ENCODE measurements around the gene KDM5B.

Gene KDM5B

DNA sequence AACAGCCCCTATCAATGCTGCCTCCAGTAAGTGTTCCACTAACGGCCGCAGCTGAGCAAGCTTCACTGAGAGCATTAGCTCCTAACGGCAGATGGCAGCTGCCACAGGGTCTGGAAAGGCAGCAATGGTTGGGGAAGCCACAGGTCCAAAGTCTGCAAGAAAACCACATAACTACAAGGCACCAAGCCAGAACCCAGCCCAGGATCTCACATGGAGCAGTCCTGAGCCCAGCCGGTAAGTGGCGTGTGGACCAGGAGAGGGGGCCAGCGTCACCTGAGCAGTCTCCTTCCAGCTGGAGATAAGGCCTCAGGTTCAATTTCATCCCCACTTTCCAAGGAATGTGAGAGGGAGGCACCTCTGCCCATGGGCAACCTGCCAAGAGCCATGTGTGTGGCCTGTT is 111.2 kb downstream of the KDM5B start:
- Histone ChIP-seq H3K9me3 (ENCODE audit: insufficient read depth, low read depth, low read length) (no peaks in the 10 kb centered on the region), H3K4me1 (ENCODE audit: insufficient read depth, low read length) (no peaks in the 10 kb centered on the region; the same call in 1 of the 2 replicates), H3K4me3 (ENCODE audit: low read length) (no peak overlapping the region), H3K9ac (ENCODE audit: low read depth, low read length) (no peak overlapping the region), H3K27me3 (ENCODE audit: insufficient read depth, low read length) (no peaks in the 10 kb centered on the region), H3K36me3 (ENCODE audit: insufficient read depth, low read length) (no peaks in the 10 kb centered on the region), H3K27ac (ENCODE audit: low read depth, low read length) (no peak overlapping the region)
- 85% methylated on average over 6 of the region's 6 CpGs for WGBS

DNA sequence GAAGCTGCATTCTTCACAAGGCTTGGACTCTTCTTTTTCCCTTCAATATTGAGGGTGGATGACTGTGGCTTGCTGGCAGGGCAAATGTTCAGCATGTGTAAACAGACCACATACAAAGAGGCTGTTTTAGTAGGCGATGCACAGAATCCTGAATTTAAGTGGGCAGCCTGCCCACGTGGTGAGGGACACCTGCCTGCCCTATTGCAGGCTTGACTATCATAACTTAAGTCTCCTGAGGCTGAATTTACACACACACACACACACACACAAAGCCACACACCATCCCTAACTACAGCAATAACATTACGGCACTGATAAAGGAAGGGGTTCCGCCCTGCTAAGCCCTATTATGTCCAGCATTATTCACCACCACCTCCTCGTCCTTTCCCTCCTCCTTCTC is 113.9 kb downstream of the KDM5B start:
- Histone ChIP-seq H3K27ac (ENCODE audit: low read depth, low read length) (no peak overlapping the region), H3K4me1 (ENCODE audit: insufficient read depth, low read length) (no peaks in the 10 kb centered on the region), H3K36me3 (ENCODE audit: insufficient read depth, low read length) (no peaks in the 10 kb centered on the region), H3K9me3 (ENCODE audit: insufficient read depth, low read depth, low read length) (no peaks in the 10 kb centered on the region), H3K9ac (ENCODE audit: low read depth, low read length) (no peak overlapping the region), H3K4me3 (ENCODE audit: low read length) (no peak overlapping the region), H3K27me3 (ENCODE audit: insufficient read depth, low read length) (no peaks in the 10 kb centered on the region)
- 68% methylated on average over 5 of the region's 5 CpGs for WGBS

DNA sequence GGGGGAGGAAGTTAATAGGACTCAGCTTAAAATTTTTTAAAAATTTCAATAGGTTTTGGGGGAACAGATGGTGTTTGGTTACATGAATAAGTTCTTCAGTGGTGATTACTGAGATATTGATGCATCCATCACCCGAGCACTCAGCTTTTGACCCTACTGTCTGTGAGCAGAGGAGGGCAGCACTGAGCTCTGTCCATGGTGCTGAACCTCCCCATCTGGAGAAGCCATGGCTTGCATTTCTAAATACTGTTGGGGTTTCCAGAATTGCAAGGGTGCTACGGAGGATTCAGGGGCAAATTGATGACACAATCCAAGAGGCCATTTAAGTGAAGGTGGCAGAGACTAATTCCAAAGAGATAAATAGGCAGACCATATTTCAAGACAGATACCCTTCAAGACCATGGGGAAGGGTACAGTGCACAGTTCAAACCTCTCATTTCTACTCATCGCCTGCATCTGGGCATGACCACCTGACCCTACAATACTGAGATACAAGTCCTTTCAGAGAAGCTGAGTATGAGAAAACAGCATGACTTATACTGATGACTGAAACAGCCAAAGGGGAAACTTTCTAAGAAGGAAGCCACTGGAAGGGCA is 115.2 kb downstream of the KDM5B start:
- no peak overlapping the region for H3K4me3 ChIP-seq (ENCODE audit: low read length)

DNA sequence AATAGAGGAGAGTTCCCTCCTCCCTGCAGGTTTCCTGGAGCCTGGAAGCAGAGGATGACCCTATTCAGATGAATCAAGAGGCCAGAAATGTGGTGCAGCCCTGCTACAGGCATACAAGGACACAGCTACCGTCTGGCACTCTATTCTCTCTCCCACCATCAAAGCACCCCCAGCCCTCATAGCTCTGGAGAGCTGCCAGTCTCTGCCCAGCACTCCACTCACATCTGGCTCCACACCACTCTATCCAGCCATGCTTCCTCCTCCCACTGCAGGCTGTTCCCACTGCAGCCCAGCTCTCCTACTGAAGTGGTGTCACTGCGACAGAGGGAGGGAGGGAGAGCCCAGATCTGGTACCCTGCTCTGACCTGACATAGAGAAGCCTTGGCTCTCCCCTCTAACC is 116.4 kb downstream of the KDM5B start:
- H3K27ac ChIP-seq (ENCODE audit: low read depth, low read length), result no peak overlapping the region
- H3K4me3 ChIP-seq (ENCODE audit: low read length), result no peak overlapping the region
- no peaks in the 10 kb centered on the region for H3K36me3 ChIP-seq (ENCODE audit: insufficient read depth, low read length)
- no peaks in the 10 kb centered on the region for H3K27me3 ChIP-seq (ENCODE audit: insufficient read depth, low read length)
- no peak overlapping the region for H3K9ac ChIP-seq (ENCODE audit: low read depth, low read length)
- no peaks in the 10 kb centered on the region for H3K4me1 ChIP-seq (ENCODE audit: insufficient read depth, low read length)
- 63% methylated on average over 2 of the region's 2 CpGs for WGBS
- H3K9me3 ChIP-seq (ENCODE audit: insufficient read depth, low read depth, low read length), result no peaks in the 10 kb centered on the region

More for the DNA sequence above, 115.2 kb downstream of the KDM5B start:
- Histone ChIP-seq H3K27me3 (ENCODE audit: insufficient read depth, low read length) (no peaks in the 10 kb centered on the region), H3K4me1 (ENCODE audit: insufficient read depth, low read length) (no peaks in the 10 kb centered on the region), H3K27ac (ENCODE audit: low read depth, low read length) (no peak overlapping the region), H3K9ac (ENCODE audit: low read depth, low read length) (no peak overlapping the region), H3K9me3 (ENCODE audit: insufficient read depth, low read depth, low read length) (no peaks in the 10 kb centered on the region), H3K36me3 (ENCODE audit: insufficient read depth, low read length) (no peaks in the 10 kb centered on the region)
- WGBS, result 56% methylated on average over 3 of the region's 3 CpGs

DNA sequence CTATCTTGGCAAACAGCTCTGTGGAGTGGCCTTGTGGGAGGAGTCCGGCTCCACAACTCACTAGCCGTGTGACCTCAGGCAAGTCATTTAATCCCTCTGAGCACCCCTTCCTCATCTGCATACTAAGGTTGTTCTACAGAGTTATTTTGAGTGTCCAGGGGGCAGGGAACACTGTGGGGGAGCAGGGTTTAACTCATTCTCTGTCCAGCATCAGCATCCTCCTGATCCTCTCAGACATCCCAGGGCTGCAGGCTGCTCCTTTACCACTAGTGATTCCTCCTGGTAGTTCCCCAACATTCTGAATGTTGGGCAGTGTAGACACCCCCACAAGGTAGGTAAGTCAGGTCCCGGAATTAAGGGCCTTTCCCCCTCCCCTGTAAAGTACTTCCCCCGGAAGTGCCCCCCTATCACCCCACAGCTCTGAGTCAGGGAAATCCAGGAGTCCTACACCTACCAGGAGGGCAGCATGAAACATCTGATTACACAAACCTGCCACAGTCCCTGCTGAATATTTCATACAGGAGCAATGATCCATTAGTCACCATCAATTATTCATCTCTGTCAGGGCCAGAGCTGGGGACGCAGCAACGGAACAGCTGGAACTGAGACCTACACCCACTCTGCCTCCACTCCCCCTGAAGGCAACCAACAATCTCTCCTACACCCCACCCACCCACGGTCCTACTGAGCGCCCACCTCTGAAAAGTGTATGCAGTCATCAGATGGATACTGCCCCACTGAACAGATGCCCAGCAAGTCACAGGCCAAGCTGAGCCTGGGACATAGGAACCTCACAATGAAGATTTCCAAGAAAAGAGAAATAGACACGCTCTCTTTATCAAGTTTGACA is 118.5 kb downstream of the KDM5B start:
- H3K36me3 ChIP-seq (ENCODE audit: insufficient read depth, low read length), result no peaks in the 10 kb centered on the region
- H3K4me1 ChIP-seq (ENCODE audit: insufficient read depth, low read length), result no peaks in the 10 kb centered on the region
- H3K9ac ChIP-seq (ENCODE audit: low read depth, low read length), result no peak overlapping the region
- no peak overlapping the region for H3K27ac ChIP-seq (ENCODE audit: low read depth, low read length)
- H3K27me3 ChIP-seq (ENCODE audit: insufficient read depth, low read length), result no peaks in the 10 kb centered on the region
- H3K9me3 ChIP-seq (ENCODE audit: insufficient read depth, low read depth, low read length), result no peaks in the 10 kb centered on the region
- no peak overlapping the region for H3K4me3 ChIP-seq (ENCODE audit: low read length)
- WGBS, result 82% methylated on average over 9 of the region's 9 CpGs

DNA sequence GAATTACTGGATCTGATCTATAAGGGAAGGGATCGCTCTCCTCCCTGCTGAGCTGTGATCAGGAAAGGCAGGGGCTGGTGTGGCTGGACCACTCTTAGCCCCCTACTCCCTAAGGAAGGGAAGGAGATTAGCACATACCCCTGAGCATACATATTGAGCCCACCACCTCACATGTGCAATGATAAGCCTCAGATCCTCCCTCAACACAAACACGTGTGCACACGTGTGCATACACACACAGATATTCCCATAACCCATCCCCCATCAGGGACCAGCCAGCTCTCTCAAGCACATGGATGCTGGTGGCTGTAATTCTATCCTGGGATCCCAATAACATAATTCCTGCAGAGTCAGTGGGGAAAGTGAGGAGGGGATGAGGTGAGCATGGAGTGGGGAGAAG is 119.1 kb downstream of the KDM5B start:
- no peaks in the 10 kb centered on the region for H3K27me3 ChIP-seq (ENCODE audit: insufficient read depth, low read length)
- 55% methylated on average over 3 of the region's 3 CpGs for WGBS
- H3K4me1 ChIP-seq (ENCODE audit: insufficient read depth, low read length), result no peaks in the 10 kb centered on the region
- H3K4me3 ChIP-seq (ENCODE audit: low read length), result no peak overlapping the region
- no peak overlapping the region for H3K9ac ChIP-seq (ENCODE audit: low read depth, low read length)
- no peak overlapping the region for H3K27ac ChIP-seq (ENCODE audit: low read depth, low read length)
- no peaks in the 10 kb centered on the region for H3K36me3 ChIP-seq (ENCODE audit: insufficient read depth, low read length)
- no peaks in the 10 kb centered on the region for H3K9me3 ChIP-seq (ENCODE audit: insufficient read depth, low read depth, low read length)

DNA sequence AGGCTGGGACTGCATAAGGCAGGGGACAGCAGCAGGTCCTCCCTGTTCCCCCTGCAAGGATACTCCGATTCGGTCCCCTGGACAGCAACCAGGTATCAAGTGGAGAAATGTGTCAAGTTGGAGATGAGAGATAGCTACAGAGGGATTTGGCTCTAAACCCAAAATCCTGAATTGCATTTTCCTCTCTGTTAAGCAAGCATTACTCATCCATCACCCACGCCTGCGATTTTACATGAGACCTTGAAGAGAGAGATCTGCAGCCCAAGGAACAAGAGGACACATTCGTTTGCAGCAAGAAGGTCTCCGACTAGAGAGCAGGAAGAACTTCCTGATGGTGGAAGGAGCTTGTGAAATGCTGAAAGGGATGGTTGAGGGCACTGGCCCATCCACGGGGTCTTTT is 119.8 kb downstream of the KDM5B start:
- Histone ChIP-seq H3K4me3 (ENCODE audit: low read length) (no peak overlapping the region), H3K9me3 (ENCODE audit: insufficient read depth, low read depth, low read length) (no peaks in the 10 kb centered on the region), H3K27me3 (ENCODE audit: insufficient read depth, low read length) (no peaks in the 10 kb centered on the region), H3K36me3 (ENCODE audit: insufficient read depth, low read length) (no peaks in the 10 kb centered on the region), H3K4me1 (ENCODE audit: insufficient read depth, low read length) (no peaks in the 10 kb centered on the region), H3K27ac (ENCODE audit: low read depth, low read length) (no peak overlapping the region), H3K9ac (ENCODE audit: low read depth, low read length) (no peak overlapping the region)
- 84% methylated on average over 7 of the region's 7 CpGs for WGBS

DNA sequence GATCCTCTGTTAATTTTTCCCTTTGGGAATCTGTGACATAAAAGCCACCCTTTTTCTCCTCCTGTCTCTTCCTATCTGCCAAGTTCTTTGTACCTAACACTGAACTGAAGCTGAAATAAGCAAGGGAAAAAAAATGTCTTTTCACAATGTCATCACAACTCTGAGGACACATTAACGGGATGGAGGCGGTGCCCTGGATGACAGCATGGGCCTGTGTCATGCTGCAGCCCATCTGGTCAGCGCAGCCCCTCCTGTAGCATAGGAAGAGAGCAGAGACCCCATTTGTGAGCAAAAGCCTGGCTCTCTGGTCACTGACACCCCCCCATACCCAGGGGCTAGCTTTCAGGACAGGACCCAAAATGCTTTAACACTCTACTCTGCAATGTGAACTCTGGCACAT is 120.4 kb downstream of the KDM5B start:
- Histone ChIP-seq H3K4me3 (ENCODE audit: low read length) (no peak overlapping the region), H3K9ac (ENCODE audit: low read depth, low read length) (no peak overlapping the region), H3K27me3 (ENCODE audit: insufficient read depth, low read length) (no peaks in the 10 kb centered on the region), H3K9me3 (ENCODE audit: insufficient read depth, low read depth, low read length) (no peaks in the 10 kb centered on the region), H3K27ac (ENCODE audit: low read depth, low read length) (no peak overlapping the region), H3K36me3 (ENCODE audit: insufficient read depth, low read length) (no peaks in the 10 kb centered on the region), H3K4me1 (ENCODE audit: insufficient read depth, low read length) (no peaks in the 10 kb centered on the region)
- 87% methylated on average over 3 of the region's 3 CpGs for WGBS

DNA sequence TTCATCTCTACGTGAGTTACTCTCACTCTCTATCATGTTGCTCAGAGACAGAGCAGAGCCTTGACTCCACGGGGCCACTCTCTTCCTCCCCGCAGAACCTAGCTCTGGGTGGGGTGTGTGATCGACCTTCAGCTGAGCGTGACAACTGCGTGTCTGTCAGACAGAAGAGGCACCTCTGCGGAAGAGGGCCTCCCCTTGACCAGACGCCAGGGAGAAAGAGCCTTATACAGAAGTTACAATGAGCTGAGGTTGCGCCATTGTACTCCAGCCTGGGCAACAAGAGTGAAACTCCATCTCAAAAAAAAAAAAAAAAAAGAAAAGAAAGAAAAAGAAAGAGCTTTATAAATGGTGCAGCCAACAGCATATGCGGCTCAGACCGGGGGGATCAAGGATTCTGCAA is 120.9 kb downstream of the KDM5B start:
- Histone ChIP-seq H3K4me3 (ENCODE audit: low read length) (no peak overlapping the region), H3K36me3 (ENCODE audit: insufficient read depth, low read length) (no peaks in the 10 kb centered on the region), H3K27ac (ENCODE audit: low read depth, low read length) (no peak overlapping the region), H3K27me3 (ENCODE audit: insufficient read depth, low read length) (no peaks in the 10 kb centered on the region), H3K9ac (ENCODE audit: low read depth, low read length) (no peak overlapping the region), H3K9me3 (ENCODE audit: insufficient read depth, low read depth, low read length) (no peaks in the 10 kb centered on the region), H3K4me1 (ENCODE audit: insufficient read depth, low read length) (no peaks in the 10 kb centered on the region)
- 89% methylated on average over 10 of the region's 11 CpGs for WGBS

DNA sequence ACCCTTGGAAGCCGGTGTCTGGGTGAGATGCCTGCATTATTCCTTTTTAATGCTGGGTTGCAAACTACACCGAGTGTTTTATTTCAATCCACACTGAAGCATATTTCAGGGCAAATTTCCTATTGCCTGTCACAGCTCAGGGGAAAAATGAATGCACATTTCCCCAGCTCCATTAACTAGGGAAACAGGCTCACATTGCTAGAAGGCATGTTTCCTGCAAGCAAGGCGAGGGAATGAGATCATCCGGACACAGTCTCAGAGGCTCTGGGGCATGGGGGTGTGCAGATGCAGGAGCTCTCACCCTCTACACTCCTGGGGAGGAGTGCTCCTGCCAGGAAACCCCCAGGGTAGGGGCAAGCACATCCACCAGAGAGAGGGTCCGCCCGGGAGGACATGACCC is 122.6 kb downstream of the KDM5B start:
- Histone ChIP-seq H3K4me1 (ENCODE audit: insufficient read depth, low read length) (no peaks in the 10 kb centered on the region), H3K9me3 (ENCODE audit: insufficient read depth, low read depth, low read length) (no peaks in the 10 kb centered on the region), H3K4me3 (ENCODE audit: low read length) (no peak overlapping the region), H3K36me3 (ENCODE audit: insufficient read depth, low read length) (no peaks in the 10 kb centered on the region), H3K27ac (ENCODE audit: low read depth, low read length) (no peak overlapping the region), H3K27me3 (ENCODE audit: insufficient read depth, low read length) (no peaks in the 10 kb centered on the region), H3K9ac (ENCODE audit: low read depth, low read length) (no peak overlapping the region)
- WGBS, result 83% methylated on average over 6 of the region's 6 CpGs

DNA sequence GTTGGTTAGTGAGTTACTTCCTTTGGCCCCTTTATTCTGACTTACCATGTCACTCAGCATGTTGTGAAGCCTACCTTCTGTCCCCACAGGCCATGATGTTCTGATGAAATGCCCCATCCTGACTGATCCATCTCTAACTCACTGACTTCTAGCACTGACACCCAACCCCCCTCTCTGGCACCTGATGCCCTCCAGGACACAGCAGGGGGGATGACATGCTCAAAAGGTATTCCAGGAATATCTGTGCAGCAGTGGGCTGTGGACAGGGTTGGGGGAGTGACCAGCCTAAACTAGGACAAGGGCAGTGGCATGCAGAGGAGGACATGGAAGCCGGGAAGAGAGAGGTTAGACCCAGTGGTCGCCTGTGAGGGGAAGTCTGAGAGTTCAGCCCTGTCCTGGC is 123.5 kb downstream of the KDM5B start:
- no peaks in the 10 kb centered on the region for H3K36me3 ChIP-seq (ENCODE audit: insufficient read depth, low read length)

More for the DNA sequence above, 123.5 kb downstream of the KDM5B start:
- Histone ChIP-seq H3K9ac (ENCODE audit: low read depth, low read length) (no peak overlapping the region), H3K4me1 (ENCODE audit: insufficient read depth, low read length) (0 out of 2 replicates have a peak, but pooled peaks cover 3% of the 10 kb centered on the region), H3K9me3 (ENCODE audit: insufficient read depth, low read depth, low read length) (no peaks in the 10 kb centered on the region), H3K27ac (ENCODE audit: low read depth, low read length) (no peak overlapping the region), H3K4me3 (ENCODE audit: low read length) (no peak overlapping the region), H3K27me3 (ENCODE audit: insufficient read depth, low read length) (no peaks in the 10 kb centered on the region)
- WGBS, result 60% methylated on average over 2 of the region's 2 CpGs

Measured in HUES64 (cell line).